GM10248 (cell line): Measurements from ENCODE around the gene TMEM117.

Experiments
- CTCF ChIA-PET: fragments of 300-600 bp; sonication (Branson Sonifier 250); formaldehyde crosslinking; extraction: SDS; loops from one replicate; lab custom pipeline; 2021; ENCODE audit warnings: antibody characterized with exemption; lab: Yijun Ruan, JAX
- POLR2A ChIA-PET: fragments of 350-650 bp; sonication (Branson Sonifier 250); formaldehyde crosslinking; extraction: SDS; loops from one replicate; lab custom pipeline; 2020; ENCODE audit warnings: antibody characterized with exemption; lab: Yijun Ruan, JAX
- DNase-seq: peaks from one replicate; pipeline ENCODE4 v3.0.0; 2012; ENCODE audit errors: extremely low spot score
- CTCF ChIP-seq: IDR thresholded peaks from 2 replicates; pipeline ENCODE4 v1.5.1; 2012; ENCODE audit warnings: mild to moderate bottlenecking, low read depth; ENCODE audit errors: extremely low read depth, missing control alignments, control extremely low read depth

The TMEM117 gene

GRCh38 chr12:43899574-43899973 is 63.7 kb downstream of the TMEM117 start:
- no peak for DNase-seq
- ChIA-PET POLR2A (no interaction called here), CTCF (interaction anchor here (0.7 to 1.2 kb wide), 2 partner anchors 16 to 24 kb away, joined by 3 to 5 read pairs; no protein-coding TSS in a partner anchor)
- TF ChIP-seq CTCF: no peak

GRCh38 chr12:43903686-43904085 is 67.8 kb downstream of the TMEM117 start:
- TF ChIP-seq CTCF: no peak
- ChIA-PET POLR2A (no interaction called here), CTCF (no interaction called here)
- no peak for DNase-seq

GRCh38 chr12:43912859-43913258 is 77.0 kb downstream of the TMEM117 start:
- ChIA-PET POLR2A (no interaction called here), CTCF (interaction anchor here (1.7 kb wide), 1 partner anchor 14 kb away, joined by 3 read pairs; no protein-coding TSS in a partner anchor)
- no peak for DNase-seq
- TF ChIP-seq CTCF: no peak

- POLR2A ChIA-PET: no interaction called here
- CTCF ChIA-PET: no interaction called here
- TF ChIP-seq CTCF: no peak
- no peak for DNase-seq
Measured at GRCh38 chr12:43914391-43914790, 78.5 kb downstream of the TMEM117 start.

- no peak for DNase-seq
- TF ChIP-seq CTCF: peak; percentile 13
- POLR2A ChIA-PET: no interaction called here
- CTCF ChIA-PET: no interaction called here
Measured at GRCh38 chr12:43914923-43915468, 79.1 kb downstream of the TMEM117 start.

GRCh38 chr12:43917896-43918295 is 82.0 kb downstream of the TMEM117 start:
- DNase-seq: no peak
- no peak for TF ChIP-seq CTCF
- ChIA-PET CTCF (no interaction called here), POLR2A (no interaction called here)
